Stimulated activated CD4-positive, alpha-beta T cell treated with anti-CD3 and anti-CD28 coated beads, Interleukin-4, amount 100 ng/mL, for 1 hour (primary cell): ENCODE data around the gene CENPQ.
"Not testable (repeated sequence)": the region's sequence is repeated elsewhere in the genome, so short reads cannot be mapped to it uniquely, and the experiment has no call there.

Experiments
- DNase-seq: peaks from one replicate; pipeline ENCODE4 v3.0.0-alpha.2; 2020

The CENPQ gene

GRCh38 chr6:49462927-49463611, at the start of gene CENPQ, which contains the start of gene MMUT:
TSS of gene CENPQ (plus strand) at chr6:49463370. CDS start at chr6:49470177, 6,807 bp downstream.
TSS of gene MMUT (minus strand) at chr6:49463253. CDS start at chr6:49459466, 3,787 bp downstream.
- DNase-seq = peak; percentile 84

- no peak for DNase-seq
These were observed 47.8 kb upstream of the CENPQ start for GRCh38 chr6:49415358-49415757.

DNA sequence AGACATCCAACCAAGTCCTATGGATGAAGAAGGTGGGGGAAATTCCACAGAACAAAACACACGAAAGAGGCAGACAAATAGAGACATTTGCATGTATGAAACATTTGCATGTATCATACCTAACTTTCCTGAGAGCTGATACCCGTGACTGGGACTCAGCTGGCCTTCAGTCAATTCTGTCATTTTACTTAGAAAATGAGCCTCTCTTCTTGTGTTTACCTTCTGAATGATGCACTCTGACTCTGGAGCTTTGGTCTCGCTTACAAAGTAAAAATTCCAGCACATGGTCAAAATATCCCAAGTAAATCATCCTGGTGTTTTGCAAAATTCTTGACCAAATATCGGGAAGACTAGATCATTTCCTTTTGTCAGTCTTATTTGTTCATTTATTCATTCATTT, 47.0 kb upstream of the CENPQ start:
- no peak for DNase-seq

- DNase-seq = no peak
These were observed 39.4 kb upstream of the CENPQ start for GRCh38 chr6:49423817-49424216.

DNA sequence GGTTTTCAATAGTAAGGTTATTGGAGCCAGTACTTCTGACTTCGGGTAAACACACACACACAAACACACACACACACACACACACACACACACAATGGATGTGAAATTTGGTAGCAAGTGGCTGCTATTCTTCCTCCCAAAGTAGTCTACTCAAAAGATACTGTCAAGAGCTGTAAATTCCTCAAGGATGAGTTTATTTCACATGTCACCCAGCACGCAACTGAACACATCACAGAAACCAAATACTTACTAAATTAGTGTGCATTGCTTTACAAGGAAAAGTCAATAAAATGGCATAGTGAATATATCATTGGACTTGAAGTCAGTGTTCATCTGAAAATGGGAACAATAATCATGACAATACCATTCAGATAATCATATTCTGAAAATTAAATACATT, 33.0 kb upstream of the CENPQ start:
- no peak for DNase-seq

GRCh38 chr6:49430866-49431265, 32.3 kb upstream of the CENPQ start:
- no peak for DNase-seq

GRCh38 chr6:49453221-49453620, 9.9 kb upstream of the CENPQ start:
- no peak for DNase-seq

- DNase-seq = no peak
These were observed 8.1 kb upstream of the CENPQ start for GRCh38 chr6:49454787-49455709.

GRCh38 chr6:49457771-49458170, 5.4 kb upstream of the CENPQ start:
- no peak for DNase-seq

GRCh38 chr6:49462071-49462470, 1.1 kb upstream of the CENPQ start:
- DNase-seq = no peak

DNA sequence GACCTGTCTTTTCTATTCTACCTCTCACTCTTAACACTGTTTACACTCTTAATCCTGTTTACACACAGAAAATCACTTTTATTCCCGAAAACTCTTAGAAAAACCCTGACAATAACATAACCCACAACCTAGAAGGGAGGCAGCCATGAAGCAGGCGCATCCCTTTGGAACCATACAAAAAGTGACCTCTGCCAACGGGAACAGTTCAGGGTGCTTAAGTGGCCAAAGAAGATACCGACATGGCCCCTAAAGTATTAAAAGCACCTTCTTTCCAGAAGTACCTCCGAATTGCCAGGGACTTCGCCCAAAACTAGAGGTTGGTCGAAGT, 607 bp upstream of the CENPQ start:
- no peak for DNase-seq

GRCh38 chr6:49463612-49463967, 420 bp downstream of the CENPQ start:
- DNase-seq = no peak

DNA sequence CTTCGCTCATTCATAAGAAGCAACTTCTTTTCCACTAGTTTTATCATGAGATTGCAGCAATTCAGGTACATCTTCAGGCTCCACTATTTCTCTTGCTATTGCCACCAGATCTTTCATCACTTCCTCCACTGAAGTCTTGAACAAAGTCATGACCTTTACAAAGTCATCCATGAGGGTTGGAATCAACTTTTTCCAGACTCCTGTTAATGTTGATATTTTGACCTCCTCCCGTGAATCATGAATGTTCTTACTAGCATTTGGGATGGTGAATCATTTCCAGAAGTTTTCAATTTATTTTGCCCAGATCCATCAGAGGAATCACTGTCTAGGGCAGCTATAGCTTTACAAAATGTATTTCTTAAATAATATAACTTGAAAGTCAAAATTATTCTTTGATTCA, 1.5 kb downstream of the CENPQ start:
- no peak for DNase-seq

- no peak for DNase-seq
These were observed 4.9 kb downstream of the CENPQ start for GRCh38 chr6:49468042-49468441.

GRCh38 chr6:49476564-49476963, 13.4 kb downstream of the CENPQ start:
- DNase-seq = not testable (repeated sequence)

- DNase-seq = no peak
These were observed 16.3 kb downstream of the CENPQ start for GRCh38 chr6:49479308-49479970.

DNA sequence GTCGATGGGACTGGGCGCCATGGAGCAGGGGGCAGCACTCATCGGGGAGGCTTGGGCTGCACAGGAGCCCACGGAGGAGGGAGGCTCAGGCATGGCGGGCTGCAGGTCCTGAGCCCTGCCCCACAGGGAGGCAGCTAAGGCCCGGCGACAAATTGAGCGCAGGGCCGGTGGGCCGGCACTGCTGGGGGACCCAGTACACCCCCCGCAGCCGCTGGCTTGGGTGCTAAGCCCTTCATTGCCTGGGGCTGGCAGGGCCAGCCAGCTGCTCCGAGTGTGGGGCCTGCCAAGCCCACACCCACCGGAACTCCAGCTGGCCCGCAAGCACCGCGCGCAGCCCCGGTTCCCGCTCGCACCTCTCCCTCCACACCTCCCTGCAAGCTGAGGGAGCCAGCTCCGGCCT, 18.7 kb downstream of the CENPQ start:
- DNase-seq = not testable (repeated sequence)

GRCh38 chr6:49483380-49483779, 20.2 kb downstream of the CENPQ start:
- DNase-seq = not testable (repeated sequence)

DNA sequence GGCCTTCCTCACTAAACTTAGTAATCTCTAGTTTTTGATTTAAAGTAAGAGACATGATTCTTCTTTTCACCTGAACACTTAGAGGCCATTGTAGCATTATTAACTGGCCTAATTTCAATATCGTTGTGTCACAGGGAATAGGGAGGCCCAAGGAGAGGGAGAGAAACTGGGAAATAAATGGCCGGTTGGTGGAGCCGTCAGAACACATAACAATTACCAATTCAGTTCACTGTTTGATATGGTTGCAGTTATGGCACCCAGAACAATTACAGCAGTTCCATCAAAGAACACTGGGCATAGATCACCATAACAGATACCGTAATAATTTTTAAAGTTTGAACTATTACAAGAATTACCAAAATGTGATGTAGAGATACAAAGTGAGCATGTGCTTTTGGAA, 27.5 kb downstream of the CENPQ start:
- no peak for DNase-seq

DNA sequence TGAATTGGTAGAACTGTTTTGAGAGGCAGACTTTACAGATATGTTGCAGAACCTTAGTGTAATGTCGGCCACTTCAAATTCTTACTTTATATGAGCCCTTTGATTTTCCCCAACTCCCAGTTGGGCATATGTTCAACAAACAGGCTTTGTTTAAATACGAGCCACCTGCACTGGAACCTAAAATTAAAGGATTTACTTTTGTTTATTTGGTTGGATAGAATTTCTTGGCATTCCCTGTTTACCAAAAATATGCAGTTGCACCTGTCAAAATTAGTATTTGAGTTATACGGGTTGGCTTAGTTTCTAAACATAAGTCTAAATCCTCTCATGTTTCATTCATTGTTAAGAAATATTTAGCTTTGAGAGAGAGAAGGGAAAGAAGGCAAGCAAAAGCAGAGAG, 34.1 kb downstream of the CENPQ start:
- DNase-seq = no peak

DNA sequence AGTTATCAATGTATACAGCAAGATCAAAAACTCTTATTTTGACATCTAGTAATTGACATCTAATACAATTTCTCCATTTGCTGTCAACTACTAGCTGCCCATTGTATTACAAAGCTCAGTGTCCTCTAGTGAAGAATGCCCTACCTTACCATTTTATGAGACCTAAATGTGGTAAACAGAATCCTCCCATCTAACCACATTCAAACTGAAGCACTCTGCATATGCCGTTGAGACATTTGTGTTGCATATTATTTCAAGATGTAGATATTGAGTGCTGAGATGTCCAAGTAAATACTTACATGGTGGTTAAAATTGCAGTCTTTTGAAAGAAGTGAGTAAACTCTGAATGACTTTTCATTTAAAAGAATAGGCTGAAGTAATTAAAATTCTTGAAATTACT, 36.0 kb downstream of the CENPQ start:
- DNase-seq = no peak

- DNase-seq = no peak
These were observed 36.5 kb downstream of the CENPQ start, which contains the start of gene GLYATL3 for GRCh38 chr6:49499623-49500022. TSS of gene GLYATL3 (plus strand) at chr6:49499923. CDS start at chr6:49511991, 12,068 bp downstream.

DNA sequence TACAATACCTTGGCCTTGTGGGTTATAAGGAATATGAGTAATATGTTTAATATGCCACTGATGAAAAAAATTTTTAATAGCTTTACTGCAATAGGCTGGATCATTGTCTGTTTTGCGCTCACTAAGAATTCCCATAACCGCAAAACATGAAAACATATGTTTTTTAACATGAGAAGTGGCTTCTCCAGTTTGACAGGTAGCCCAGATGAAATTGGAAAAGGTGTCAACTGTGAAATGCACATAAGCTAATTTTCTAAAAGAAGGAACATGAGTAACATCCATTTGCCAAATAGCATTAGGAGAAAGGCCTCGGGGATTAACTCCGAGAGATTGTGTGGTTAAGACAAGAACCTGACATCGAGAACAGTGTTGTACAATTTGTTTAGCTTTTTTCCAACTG, 41.5 kb downstream of the CENPQ start:
- DNase-seq = no peak
